ENCODE data around the gene SLX4IP. TPM values are rescaled to one million over a fixed set of nuclear protein-coding genes. Genes with fewer than 3 reads are reported as not detected.

Gene SLX4IP
- total RNA-seq, 1 donor from 2014 or later: 4.5 TPM

- DNase-seq (ENCODE audit: low spot score in 2 of 2): no peak
- H3K9me3 ChIP-seq: no peaks in the 10 kb centered on the region
- no peak for TF ChIP-seq CTCF (IDR thresholded peaks at IDR 0.05)
- H3K4me3 ChIP-seq: no peak overlapping the region
- H3K4me1 ChIP-seq: peaks cover 20 to 53% of the 10 kb centered on the region in 2 donors
- peak overlapping the region; percentile 82 to 86 for H3K27ac ChIP-seq
- intact Hi-C loops (cut with DNase I): no loop called here
- H3K27me3 ChIP-seq: no peaks in the 10 kb centered on the region
- no peaks in the 10 kb centered on the region for H3K36me3 ChIP-seq
Measured at GRCh38 chr20:10508060-10508459, 73.0 kb downstream of the SLX4IP start.

- no peak for DNase-seq (ENCODE audit: low spot score in 2 of 2)
- no peaks in the 10 kb centered on the region for H3K9me3 ChIP-seq
- H3K27ac ChIP-seq: peak overlapping the region; percentile 82 to 86
- H3K4me1 ChIP-seq: peaks cover 20 to 53% of the 10 kb centered on the region in 2 donors
- H3K4me3 ChIP-seq: no peak overlapping the region
- TF ChIP-seq CTCF (IDR thresholded peaks at IDR 0.05): no peak
- H3K36me3 ChIP-seq: no peaks in the 10 kb centered on the region
- H3K27me3 ChIP-seq: no peaks in the 10 kb centered on the region
- intact Hi-C loops (cut with DNase I): no loop called here
Measured at GRCh38 chr20:10508468-10509251, 73.6 kb downstream of the SLX4IP start.

GRCh38 chr20:10509376-10509775 is 74.3 kb downstream of the SLX4IP start:
- H3K4me1 ChIP-seq: peaks cover 20 to 52% of the 10 kb centered on the region in 2 donors
- H3K9me3 ChIP-seq: no peaks in the 10 kb centered on the region
- H3K27me3 ChIP-seq: no peaks in the 10 kb centered on the region
- H3K27ac ChIP-seq: peak overlapping the region; percentile 82 to 86
- H3K36me3 ChIP-seq: no peaks in the 10 kb centered on the region
- intact Hi-C loops (cut with DNase I): no loop called here
- H3K4me3 ChIP-seq: no peak overlapping the region
- TF ChIP-seq CTCF (IDR thresholded peaks at IDR 0.05): no peak
- DNase-seq (ENCODE audit: low spot score in 2 of 2): no peak

GRCh38 chr20:10510216-10510615 is 75.1 kb downstream of the SLX4IP start:
- Histone ChIP-seq H3K9me3 (no peaks in the 10 kb centered on the region), H3K4me1 (peaks cover 16 to 50% of the 10 kb centered on the region in 2 donors), H3K27me3 (no peaks in the 10 kb centered on the region), H3K4me3 (no peak overlapping the region), H3K27ac (no peak overlapping the region), H3K36me3 (no peaks in the 10 kb centered on the region)
- DNase-seq (ENCODE audit: low spot score in 2 of 2): no peak
- no peak for TF ChIP-seq CTCF (IDR thresholded peaks at IDR 0.05)
- intact Hi-C loops (cut with DNase I): loop anchor here (2.0 to 5.0 kb wide), 3 partner anchors 37 to 162 kb away; partner anchors contain the start of gene JAG1

GRCh38 chr20:10511170-10511508 is 76.0 kb downstream of the SLX4IP start:
- intact Hi-C loops (cut with DNase I): loop anchor here (2.0 to 5.0 kb wide), 3 partner anchors 36 to 161 kb away; partner anchors contain the start of gene JAG1
- Histone ChIP-seq H3K9me3 (no peaks in the 10 kb centered on the region), H3K4me3 (no peak overlapping the region), H3K36me3 (no peaks in the 10 kb centered on the region), H3K27ac (peak overlapping the region; percentile 66 to 77), H3K4me1 (peaks cover 16 to 40% of the 10 kb centered on the region in 2 donors), H3K27me3 (no peaks in the 10 kb centered on the region)
- no peak for DNase-seq (ENCODE audit: low spot score in 2 of 2)
- TF ChIP-seq CTCF (IDR thresholded peaks at IDR 0.05): no peak
